GM19452 (cell line): ENCODE results near the gene RPS6KA5.
"Not testable (repeated sequence)": the region's sequence is repeated elsewhere in the genome, so short reads cannot be mapped to it uniquely, and the experiment has no call there.

Experiments used
- ATAC-seq: cut with Tn5 transposase; IDR thresholded peaks from one replicate; pipeline ENCODE4 v1.9.1; 2021; ENCODE audit not compliant: unreplicated experiment

RPS6KA5 gene

GRCh38 chr14:91067186-91067585 is 6.7 kb upstream of the RPS6KA5 start:
- ATAC-seq = no peak

- no peak for ATAC-seq
Measured at GRCh38 chr14:91065266-91065665, 4.8 kb upstream of the RPS6KA5 start.

GRCh38 chr14:91063119-91063518 is 2.7 kb upstream of the RPS6KA5 start:
- no peak for ATAC-seq

GRCh38 chr14:91062600-91062999 is 2.2 kb upstream of the RPS6KA5 start:
- ATAC-seq = no peak

- ATAC-seq = no peak
Measured at GRCh38 chr14:91061056-91061887, 831 bp upstream of the RPS6KA5 start.

- ATAC-seq = peak; percentile 27
Measured at GRCh38 chr14:91059576-91060350, 678 bp downstream of the RPS6KA5 start.

GRCh38 chr14:91058042-91058581 is 2.3 kb downstream of the RPS6KA5 start:
- no peak for ATAC-seq

GRCh38 chr14:91056361-91056760 is 4.1 kb downstream of the RPS6KA5 start:
- no peak for ATAC-seq

GRCh38 chr14:91055016-91055415 is 5.4 kb downstream of the RPS6KA5 start:
- no peak for ATAC-seq

GRCh38 chr14:91048676-91049075 is 11.8 kb downstream of the RPS6KA5 start:
- no peak for ATAC-seq

GRCh38 chr14:91048265-91048664 is 12.2 kb downstream of the RPS6KA5 start:
- ATAC-seq = no peak

- peak; percentile 67 for ATAC-seq
Measured at GRCh38 chr14:91047174-91047753, 13.2 kb downstream of the RPS6KA5 start.

- ATAC-seq = no peak
Measured at GRCh38 chr14:91046488-91047072, 13.9 kb downstream of the RPS6KA5 start.

- no peak for ATAC-seq
Measured at GRCh38 chr14:91041450-91041849, 19.0 kb downstream of the RPS6KA5 start.

- ATAC-seq = no peak
Measured at GRCh38 chr14:91040545-91040944, 19.9 kb downstream of the RPS6KA5 start.

GRCh38 chr14:91038439-91038838 is 22.0 kb downstream of the RPS6KA5 start:
- ATAC-seq = no peak

GRCh38 chr14:91036741-91037469 is 23.5 kb downstream of the RPS6KA5 start:
- ATAC-seq = no peak

- ATAC-seq = no peak
Measured at GRCh38 chr14:91035855-91036254, 24.6 kb downstream of the RPS6KA5 start.

GRCh38 chr14:91034379-91034778 is 26.1 kb downstream of the RPS6KA5 start:
- ATAC-seq = not testable (repeated sequence)

- ATAC-seq = no peak
Measured at GRCh38 chr14:91032248-91032647, 28.2 kb downstream of the RPS6KA5 start.
